Neural crest cell (in vitro differentiated cells): ENCODE measurements around the gene PPFIBP1. TPM values are rescaled to one million over a fixed set of nuclear protein-coding genes. Genes with fewer than 3 reads are reported as not detected.
A peak's percentile ranks its signal among the peaks of the same experiment; 100 is the strongest.

Source experiments
- DNase-seq: peaks from one replicate; pipeline ENCODE4 v3.0.0; 2021; ENCODE audit warnings: low read depth, mixed read lengths, low spot score
- H3K27ac Mint-ChIP-seq: one replicate; pipeline ENCODE4 v1.8.0; 2021; ENCODE audit warnings: mild to moderate bottlenecking, mixed read lengths; ENCODE audit not compliant: unreplicated experiment
- H3K27me3 Mint-ChIP-seq: 2 replicates; pipeline ENCODE4 v1.8.0; 2021; ENCODE audit warnings: low read depth, mild to moderate bottlenecking, mixed read lengths
- H3K36me3 Mint-ChIP-seq: 2 replicates; pipeline ENCODE4 v1.8.0; 2021; ENCODE audit warnings: low read depth, mild to moderate bottlenecking, mixed read lengths
- H3K4me1 Mint-ChIP-seq: 2 replicates; pipeline ENCODE4 v1.8.0; 2021; ENCODE audit warnings: mixed read lengths
- H3K4me3 Mint-ChIP-seq: one replicate; pipeline ENCODE4 v1.8.0; 2021; ENCODE audit warnings: mild to moderate bottlenecking, mixed read lengths
- H3K9me3 Mint-ChIP-seq: 2 replicates; pipeline ENCODE4 v1.8.0; 2021; ENCODE audit warnings: mixed read lengths
- total RNA-seq: library from RNA; stranded (reverse); gene quantifications from 2 replicates; pipeline ENCODE4 v1.2.1, GENCODE V29; 2021
- TF ChIP-seq, protein P1 (sequence below): fragments of 200-600 bp; sonication (generic); conservative IDR thresholded peaks from 2 replicates; pipeline ENCODE4 v1.5.0; 2021; ENCODE audit warnings: antibody characterized with exemption, mild to moderate bottlenecking

PPFIBP1 gene
- total RNA-seq, 1 donor from 2014 or later = 47.5 TPM

DNA sequence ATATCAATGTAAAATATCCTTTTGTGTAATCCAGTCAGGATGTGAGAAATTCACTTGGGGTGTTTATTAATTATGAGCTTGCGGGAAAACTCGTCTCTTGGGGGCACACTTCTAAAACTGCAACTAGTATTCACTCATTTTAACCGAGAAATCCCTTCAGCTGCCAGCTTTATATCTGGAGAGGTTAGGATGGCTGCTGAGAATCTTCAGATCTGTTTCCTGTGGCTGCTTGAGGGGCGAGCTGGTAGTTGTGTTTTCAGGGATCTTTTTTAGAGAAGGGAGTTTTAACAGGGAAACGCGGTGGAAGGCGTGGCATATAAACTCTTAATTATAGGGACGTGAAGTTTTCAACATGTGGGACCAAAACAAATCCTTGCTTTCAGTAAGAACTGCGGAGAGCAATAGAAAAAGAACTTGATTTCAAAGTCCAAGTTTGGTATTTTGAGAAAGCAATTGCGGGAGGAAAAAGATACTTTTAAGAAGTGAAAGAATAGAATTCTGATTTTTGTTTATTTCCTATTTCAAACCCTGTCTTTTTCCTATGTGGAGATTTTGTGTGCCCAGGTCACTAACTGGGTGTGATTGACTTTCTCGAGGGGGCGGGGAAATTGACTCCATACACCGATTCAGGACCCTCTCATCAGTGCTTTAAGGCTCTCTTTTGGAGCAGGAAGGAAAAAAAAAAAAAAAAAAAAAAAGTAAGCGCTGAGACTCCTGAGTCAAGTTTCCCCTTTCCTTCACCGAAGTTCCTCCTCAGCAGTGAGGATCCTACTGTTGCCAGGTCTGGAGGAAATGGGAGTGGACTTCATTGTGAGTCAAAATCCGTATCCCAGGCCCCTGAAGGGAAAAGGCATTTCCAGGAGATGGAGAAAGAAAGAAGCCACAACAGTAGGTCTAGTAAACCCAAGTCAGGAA lies 1.1 kb downstream of the PPFIBP1 start:
- Mint-ChIP-seq H3K27ac (peak overlapping the region; percentile 21), H3K27me3 (no peaks in the 10 kb centered on the region), H3K9me3 (no peaks in the 10 kb centered on the region)

DNA sequence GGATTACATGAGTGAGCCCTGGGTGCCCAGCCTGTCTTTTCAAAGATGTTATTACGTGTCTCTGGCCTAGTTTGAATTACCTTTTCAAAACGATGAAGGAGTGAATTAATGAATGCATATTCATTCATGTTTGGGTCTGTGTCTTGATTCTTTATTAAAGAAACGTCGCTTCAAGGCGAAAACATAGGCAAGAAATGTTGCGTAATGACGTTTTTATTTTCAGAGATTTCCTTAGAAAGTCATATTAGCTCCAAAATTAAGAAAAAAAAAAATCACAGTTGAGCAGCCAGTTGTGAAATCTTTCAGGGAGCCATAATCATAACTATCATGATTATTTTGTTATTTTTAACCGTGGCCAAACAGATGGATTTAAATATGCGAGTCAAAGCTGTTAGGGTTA lies 3.5 kb downstream of the PPFIBP1 start:
- H3K9me3 Mint-ChIP-seq = no peaks in the 10 kb centered on the region
- TF ChIP-seq, protein P1, sequence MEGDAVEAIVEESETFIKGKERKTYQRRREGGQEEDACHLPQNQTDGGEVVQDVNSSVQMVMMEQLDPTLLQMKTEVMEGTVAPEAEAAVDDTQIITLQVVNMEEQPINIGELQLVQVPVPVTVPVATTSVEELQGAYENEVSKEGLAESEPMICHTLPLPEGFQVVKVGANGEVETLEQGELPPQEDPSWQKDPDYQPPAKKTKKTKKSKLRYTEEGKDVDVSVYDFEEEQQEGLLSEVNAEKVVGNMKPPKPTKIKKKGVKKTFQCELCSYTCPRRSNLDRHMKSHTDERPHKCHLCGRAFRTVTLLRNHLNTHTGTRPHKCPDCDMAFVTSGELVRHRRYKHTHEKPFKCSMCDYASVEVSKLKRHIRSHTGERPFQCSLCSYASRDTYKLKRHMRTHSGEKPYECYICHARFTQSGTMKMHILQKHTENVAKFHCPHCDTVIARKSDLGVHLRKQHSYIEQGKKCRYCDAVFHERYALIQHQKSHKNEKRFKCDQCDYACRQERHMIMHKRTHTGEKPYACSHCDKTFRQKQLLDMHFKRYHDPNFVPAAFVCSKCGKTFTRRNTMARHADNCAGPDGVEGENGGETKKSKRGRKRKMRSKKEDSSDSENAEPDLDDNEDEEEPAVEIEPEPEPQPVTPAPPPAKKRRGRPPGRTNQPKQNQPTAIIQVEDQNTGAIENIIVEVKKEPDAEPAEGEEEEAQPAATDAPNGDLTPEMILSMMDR = no peak
- H3K4me3 Mint-ChIP-seq = peak overlapping the region; percentile 24
- H3K36me3 Mint-ChIP-seq = no peaks in the 10 kb centered on the region
- no peak overlapping the region for H3K27ac Mint-ChIP-seq
- no peaks in the 10 kb centered on the region for H3K27me3 Mint-ChIP-seq
- no peak for DNase-seq
- H3K4me1 Mint-ChIP-seq = peaks cover 36% of the 10 kb centered on the region

More for the DNA sequence above, 1.1 kb downstream of the PPFIBP1 start:
- DNase-seq = no peak
- TF ChIP-seq, protein P1 = peak; percentile 17
- H3K36me3 Mint-ChIP-seq = no peaks in the 10 kb centered on the region
- H3K4me1 Mint-ChIP-seq = peaks cover 49% of the 10 kb centered on the region
- H3K4me3 Mint-ChIP-seq = peak overlapping the region; percentile 98

DNA sequence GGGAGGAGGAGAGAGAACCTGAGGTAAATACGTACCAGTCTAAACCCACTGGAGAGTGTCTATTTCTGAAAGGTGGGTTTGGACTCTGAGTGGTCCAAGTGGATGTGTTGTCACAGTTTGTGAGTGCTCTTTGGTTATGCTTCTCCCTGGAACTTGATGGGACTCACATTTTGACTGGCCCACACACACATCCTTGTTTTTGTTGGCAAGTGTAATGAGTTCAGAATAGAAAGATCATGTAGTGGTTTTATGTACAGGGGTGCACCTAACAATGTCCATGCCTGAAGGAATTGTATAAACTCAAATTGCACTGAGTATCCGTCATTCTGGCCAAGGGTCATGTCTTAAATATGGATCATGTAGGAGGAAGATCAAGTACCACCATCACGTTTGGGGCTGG lies 4.8 kb downstream of the PPFIBP1 start:
- H3K9me3 Mint-ChIP-seq = no peaks in the 10 kb centered on the region

DNA sequence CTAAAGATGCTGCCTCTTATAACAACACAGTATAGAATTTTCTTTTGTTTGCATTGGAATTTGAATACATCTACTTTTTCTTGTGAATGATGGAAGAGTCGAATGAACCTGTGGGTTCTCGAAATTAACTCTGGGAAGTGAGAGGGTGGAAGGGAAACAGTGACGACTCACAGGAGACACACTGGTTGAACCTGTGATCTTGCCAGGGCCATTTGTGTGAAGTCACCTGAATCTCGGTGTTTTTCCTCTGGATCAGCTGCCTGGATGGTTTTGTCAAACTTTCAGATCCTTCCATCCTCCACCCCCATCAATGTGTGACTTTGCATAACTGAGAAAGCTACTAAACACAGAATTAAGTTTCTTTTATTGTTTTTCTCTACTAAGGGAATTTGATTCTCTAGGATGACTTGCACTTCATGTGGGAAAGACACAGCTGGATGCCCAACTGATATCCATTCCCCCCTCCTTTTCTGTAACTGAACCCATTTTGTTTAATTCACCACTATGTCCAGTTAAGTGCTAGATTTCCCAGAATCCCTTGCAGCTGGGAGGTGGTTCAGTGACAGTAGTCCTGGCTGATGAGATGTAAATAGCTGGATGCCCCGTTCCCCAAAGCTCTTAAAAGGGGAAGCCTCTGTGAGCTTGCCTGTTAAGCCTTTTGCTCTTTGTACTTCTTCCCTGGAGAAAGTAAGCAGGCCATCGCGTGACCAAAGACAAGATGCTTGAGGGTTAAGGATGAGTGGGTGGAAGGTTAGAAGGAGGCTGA lies 6.3 kb downstream of the PPFIBP1 start:
- Mint-ChIP-seq H3K4me1 (peaks cover 33% of the 10 kb centered on the region), H3K27ac (no peak overlapping the region), H3K36me3 (peaks cover 6% of the 10 kb centered on the region), H3K27me3 (no peaks in the 10 kb centered on the region), H3K9me3 (no peaks in the 10 kb centered on the region), H3K4me3 (peak overlapping the region; percentile 14)
- TF ChIP-seq, protein P1 = no peak
- DNase-seq = no peak

More for the DNA sequence above, 4.8 kb downstream of the PPFIBP1 start:
- Mint-ChIP-seq H3K36me3 (peaks cover under 1% of the 10 kb centered on the region), H3K27me3 (no peaks in the 10 kb centered on the region), H3K4me3 (no peak overlapping the region), H3K4me1 (peaks cover 31% of the 10 kb centered on the region), H3K27ac (no peak overlapping the region)
- no peak for DNase-seq
- TF ChIP-seq, protein P1 = no peak

DNA sequence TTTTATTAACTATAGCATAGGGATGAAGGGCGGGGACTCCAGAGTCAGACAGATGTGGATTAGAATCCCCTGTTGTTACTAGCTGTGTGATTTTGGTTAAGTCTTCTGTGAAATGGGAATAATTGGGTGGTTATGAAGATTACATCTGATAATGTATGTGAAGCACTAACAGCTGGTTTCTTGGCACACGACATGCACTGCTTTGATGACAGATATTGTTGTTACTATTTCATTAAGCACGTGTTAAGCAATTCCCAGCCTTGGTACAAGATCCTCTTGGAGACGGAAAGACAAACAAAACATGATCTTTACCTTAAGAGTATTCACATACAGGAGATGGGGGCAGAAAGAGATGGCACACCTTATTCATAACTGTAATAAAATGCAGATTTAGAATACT lies 7.9 kb downstream of the PPFIBP1 start:
- TF ChIP-seq, protein P1 = no peak
- peaks cover 4% of the 10 kb centered on the region for H3K9me3 Mint-ChIP-seq
- H3K27ac Mint-ChIP-seq = no peak overlapping the region
- H3K27me3 Mint-ChIP-seq = no peaks in the 10 kb centered on the region
- no peak for DNase-seq
- H3K4me3 Mint-ChIP-seq = no peak overlapping the region
- peaks cover 19% of the 10 kb centered on the region for H3K36me3 Mint-ChIP-seq
- H3K4me1 Mint-ChIP-seq = peaks cover 23% of the 10 kb centered on the region
